OCI-LY1 (cell line): ENCODE measurements around the gene CEP135.

ENCODE experiments used
- H2AFZ ChIP-seq: fragments of 200-600 bp; sonication (generic), shearing (Covaris generic); 2 replicates; pipeline ENCODE4 v1.6.0; 2014; ENCODE audit warnings: antibody characterized with exemption, mild to moderate bottlenecking, low read length
- H3F3A ChIP-seq: fragments of 200-600 bp; sonication (generic), shearing (Covaris generic); 2 replicates; pipeline ENCODE4 v1.6.0; 2014; ENCODE audit warnings: mild to moderate bottlenecking, antibody characterized with exemption, low read length, moderate library complexity; ENCODE audit not compliant: insufficient read depth
- H3K27ac ChIP-seq: fragments of 200-600 bp; sonication (generic); 2 replicates; pipeline ENCODE4 v1.5.1; 2014; ENCODE audit warnings: low read length, mixed run types, mild to moderate bottlenecking, low read depth; ENCODE audit not compliant: poor library complexity, severe bottlenecking
- H3K27me3 ChIP-seq: fragments of 200-600 bp; sonication (generic); 2 replicates; pipeline ENCODE4 v1.6.0; 2014; ENCODE audit warnings: antibody characterized with exemption, mild to moderate bottlenecking, low read length, moderate library complexity; ENCODE audit not compliant: insufficient read depth
- H3K36me3 ChIP-seq: fragments of 200-600 bp; sonication (generic); 2 replicates; pipeline ENCODE4 v1.6.1; 2014; ENCODE audit warnings: mild to moderate bottlenecking, antibody characterized with exemption, low read length, moderate library complexity, mixed read lengths; ENCODE audit not compliant: insufficient read depth
- H3K4me1 ChIP-seq: fragments of 200-600 bp; sonication (generic); 2 replicates; pipeline ENCODE4 v1.5.1; 2014; ENCODE audit warnings: mild to moderate bottlenecking, low read length, moderate library complexity; ENCODE audit not compliant: insufficient read depth, severe bottlenecking
- H3K4me2 ChIP-seq: fragments of 200-600 bp; sonication (generic), shearing (Covaris generic); 2 replicates; pipeline ENCODE4 v1.6.1; 2014; ENCODE audit warnings: low read length
- H3K4me3 ChIP-seq: fragments of 200-600 bp; sonication (generic); 2 replicates; pipeline ENCODE4 v1.5.1; 2014; ENCODE audit warnings: low read length, low read depth, mild to moderate bottlenecking, mixed read lengths; ENCODE audit not compliant: poor library complexity, severe bottlenecking
- H3K79me2 ChIP-seq: fragments of 200-600 bp; shearing (Covaris generic); 2 replicates; pipeline ENCODE4 v1.6.1; 2016; ENCODE audit warnings: mixed run types, low read length, mixed read lengths; ENCODE audit not compliant: insufficient read depth
- H3K9ac ChIP-seq: fragments of 200-600 bp; sonication (generic), shearing (Covaris generic); 2 replicates; pipeline ENCODE4 v1.6.1; 2014; ENCODE audit warnings: mild to moderate bottlenecking, low read length, mixed read lengths
- H3K9me2 ChIP-seq: fragments of 200-600 bp; sonication (generic), shearing (Covaris generic); 2 replicates; pipeline ENCODE4 v1.6.1; 2014; ENCODE audit warnings: low read depth, mild to moderate bottlenecking, low read length, mixed read lengths
- H3K9me3 ChIP-seq: fragments of 200-600 bp; shearing (Covaris generic); 2 replicates; pipeline ENCODE4 v1.6.1; 2014; ENCODE audit warnings: low read length, mixed read lengths
- H4K20me1 ChIP-seq: fragments of 200-600 bp; sonication (generic), shearing (Covaris generic); 2 replicates; pipeline ENCODE4 v1.6.0; 2016; ENCODE audit warnings: mild to moderate bottlenecking, low read length; ENCODE audit not compliant: insufficient read depth
- CTCF ChIP-seq: fragments of 200-600 bp; sonication (generic), shearing (Covaris generic); IDR thresholded peaks from 2 replicates; pipeline ENCODE4 v1.5.1; 2017; ENCODE audit warnings: mild to moderate bottlenecking, antibody characterized with exemption, low read length, moderate library complexity, mixed read lengths
- EZH2 ChIP-seq: fragments of 200-600 bp; sonication (generic), shearing (Covaris generic); IDR thresholded peaks from 2 replicates; pipeline ENCODE4 v1.8.0; 2017; ENCODE audit warnings: borderline replicate concordance, mixed run types, mild to moderate bottlenecking, antibody characterized with exemption, low read length, moderate library complexity, mixed read lengths

The CEP135 gene

DNA sequence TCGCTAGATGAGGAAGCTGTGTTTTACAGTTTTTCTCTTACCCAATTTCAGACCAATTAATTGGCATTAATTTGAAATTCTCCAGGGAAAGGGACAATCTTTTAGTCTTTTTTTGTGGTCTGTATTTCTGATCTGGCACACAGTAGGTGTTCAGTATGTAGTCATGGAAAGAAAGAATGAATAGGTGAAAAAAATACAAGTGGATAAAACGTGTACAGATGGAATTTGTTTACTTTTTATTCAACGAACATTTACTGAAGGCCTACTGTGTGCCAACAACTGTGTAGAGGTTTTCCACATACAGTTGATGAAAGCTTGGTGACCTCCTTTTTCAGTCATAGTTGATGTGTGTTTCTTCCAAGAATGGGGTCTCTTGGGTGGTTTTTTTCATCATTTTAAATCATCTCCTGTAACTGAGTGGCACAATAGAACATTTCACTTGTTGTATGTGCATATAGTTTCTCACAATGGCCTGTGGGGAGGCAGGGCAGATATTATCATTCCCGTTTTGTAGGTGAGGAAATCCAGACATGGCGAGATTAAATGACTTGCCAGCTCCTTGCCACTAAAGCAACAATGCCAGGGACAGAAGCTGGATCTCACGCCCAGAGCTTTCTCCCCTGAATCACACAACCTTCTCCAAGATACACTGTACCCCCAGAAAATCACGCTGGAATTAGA is 102.4 kb downstream of the CEP135 start:
- Histone ChIP-seq H3K27ac (no peak overlapping the region), H3K9me3 (no peaks in the 10 kb centered on the region), H3K4me2 (no peak overlapping the region), H3K9ac (no peak overlapping the region), H3K36me3 (no peaks in the 10 kb centered on the region), H4K20me1 (no peaks in the 10 kb centered on the region), H2AFZ (no peak overlapping the region), H3K27me3 (peaks cover 4% of the 10 kb centered on the region; the same call in 1 of the 2 replicates), H3K4me1 (peaks cover 16% of the 10 kb centered on the region), H3F3A (no peaks in the 10 kb centered on the region), H3K9me2 (no peaks in the 10 kb centered on the region), H3K4me3 (no peak overlapping the region), H3K79me2 (no peaks in the 10 kb centered on the region)
- no peak for TF ChIP-seq CTCF
- TF ChIP-seq EZH2, result no peak

DNA sequence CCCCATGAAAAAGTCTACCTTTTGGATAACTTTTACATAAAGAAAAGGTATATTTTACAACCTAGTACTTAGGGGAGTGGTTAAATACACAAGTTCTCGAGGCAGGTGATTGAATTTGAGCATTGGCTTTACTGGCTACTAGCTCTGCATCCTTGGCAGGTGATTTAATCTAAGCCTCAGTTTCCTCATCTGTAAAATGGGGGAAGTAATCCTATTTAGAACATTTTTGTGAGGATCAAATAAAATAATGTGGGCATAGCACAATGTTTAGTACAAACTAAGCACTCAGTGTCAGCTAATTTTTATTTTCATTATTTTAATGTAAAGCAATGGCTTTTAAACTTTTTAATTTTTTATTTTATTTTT is 102.9 kb downstream of the CEP135 start:
- Histone ChIP-seq H3K9ac (no peak overlapping the region), H3K79me2 (no peaks in the 10 kb centered on the region), H3K36me3 (no peaks in the 10 kb centered on the region), H3K4me3 (no peak overlapping the region), H3K27ac (no peak overlapping the region), H3K9me2 (no peaks in the 10 kb centered on the region), H3F3A (no peaks in the 10 kb centered on the region), H3K4me1 (peaks cover 16% of the 10 kb centered on the region), H4K20me1 (no peaks in the 10 kb centered on the region), H3K9me3 (no peaks in the 10 kb centered on the region), H3K4me2 (no peak overlapping the region), H3K27me3 (peaks cover 4% of the 10 kb centered on the region; the same call in 1 of the 2 replicates), H2AFZ (no peak overlapping the region)
- TF ChIP-seq CTCF (no peak), EZH2 (no peak)

- TF ChIP-seq EZH2 (no peak), CTCF (no peak)
- no peak overlapping the region for H3K4me3 ChIP-seq
- H3K27ac ChIP-seq, result no peak overlapping the region
- H3K36me3 ChIP-seq, result no peaks in the 10 kb centered on the region
- H3K9ac ChIP-seq, result no peak overlapping the region
- peaks cover 4% of the 10 kb centered on the region; the same call in 1 of the 2 replicates for H3K27me3 ChIP-seq
- H3K9me3 ChIP-seq, result no peaks in the 10 kb centered on the region
- H4K20me1 ChIP-seq, result no peaks in the 10 kb centered on the region
- H2AFZ ChIP-seq, result no peak overlapping the region
- peaks cover 16% of the 10 kb centered on the region for H3K4me1 ChIP-seq
- H3K9me2 ChIP-seq, result no peaks in the 10 kb centered on the region
- no peaks in the 10 kb centered on the region for H3K79me2 ChIP-seq
- no peak overlapping the region for H3K4me2 ChIP-seq
- no peaks in the 10 kb centered on the region for H3F3A ChIP-seq
Measured at GRCh38 chr4:56052481-56052880, 103.7 kb downstream of the CEP135 start.
